Measurements from ENCODE around the gene SLC35G1. TPM values are rescaled to one million over a fixed set of nuclear protein-coding genes. Genes with fewer than 3 reads are reported as not detected.

Gene SLC35G1
- total RNA-seq, 4 donors from 2014 or later: 2.5 to 7.5 (median 4.3) TPM

GRCh38 chr10:93904901-93905300 lies 11.1 kb downstream of the SLC35G1 start:
- no peak overlapping the region for H3K27ac ChIP-seq
- H3K27me3 ChIP-seq: no peaks in the 10 kb centered on the region
- TF ChIP-seq POLR2A (IDR thresholded peaks at IDR 0.05) (no peak), CTCF (IDR thresholded peaks at IDR 0.05) (no peak)
- no peak for DNase-seq (ENCODE audit: low spot score in 2 of 2)
- H3K9me3 ChIP-seq: no peaks in the 10 kb centered on the region
- H3K4me1 ChIP-seq: no peaks in the 10 kb centered on the region
- H3K36me3 ChIP-seq: peaks cover 0 to 28% (median 0%) of the 10 kb centered on the region in 3 donors
- H3K4me3 ChIP-seq: no peak overlapping the region
- WGBS, 2 donors: 92 to 95% methylated on average over 5 of the region's 5 CpGs

GRCh38 chr10:93907059-93907458 lies 13.3 kb downstream of the SLC35G1 start:
- Histone ChIP-seq H3K36me3 (peaks cover 0 to 28% (median 0%) of the 10 kb centered on the region in 3 donors), H3K27ac (no peak overlapping the region), H3K4me1 (no peaks in the 10 kb centered on the region), H3K9me3 (no peaks in the 10 kb centered on the region), H3K27me3 (no peaks in the 10 kb centered on the region), H3K4me3 (no peak overlapping the region)
- WGBS, 2 donors: 88 to 94% methylated on average over 5 of the region's 5 CpGs
- no peak for DNase-seq (ENCODE audit: low spot score in 2 of 2)
- TF ChIP-seq CTCF (IDR thresholded peaks at IDR 0.05): no peak
- no peak for TF ChIP-seq POLR2A (IDR thresholded peaks at IDR 0.05)
- TF ChIP-seq EP300 (IDR thresholded peaks at IDR 0.05): no peak

- Histone ChIP-seq H3K9me3 (no peaks in the 10 kb centered on the region), H3K27ac (no peak overlapping the region), H3K36me3 (peaks cover 0 to 20% (median 0%) of the 10 kb centered on the region in 3 donors), H3K4me3 (no peak overlapping the region), H3K27me3 (no peaks in the 10 kb centered on the region), H3K4me1 (peaks cover 0 to 5% (median 0%) of the 10 kb centered on the region in 4 donors)
- 64 to 76% methylated on average over 6 of the region's 6 CpGs for WGBS, 2 donors
- DNase-seq (ENCODE audit: low spot score in 2 of 2): no peak
- TF ChIP-seq CTCF (IDR thresholded peaks at IDR 0.05) (no peak), EP300 (IDR thresholded peaks at IDR 0.05) (no peak), POLR2A (IDR thresholded peaks at IDR 0.05) (no peak)
Observed at GRCh38 chr10:93911866-93912265, 18.1 kb downstream of the SLC35G1 start.

GRCh38 chr10:93912444-93912843 lies 18.7 kb downstream of the SLC35G1 start:
- Histone ChIP-seq H3K27me3 (no peaks in the 10 kb centered on the region), H3K36me3 (peaks cover 0 to 14% (median 0%) of the 10 kb centered on the region in 3 donors), H3K4me3 (no peak overlapping the region), H3K9me3 (no peaks in the 10 kb centered on the region), H3K27ac (no peak overlapping the region), H3K4me1 (peaks cover 0 to 10% (median 0%) of the 10 kb centered on the region in 4 donors)
- TF ChIP-seq POLR2A (IDR thresholded peaks at IDR 0.05): no peak
- no peak for TF ChIP-seq CTCF (IDR thresholded peaks at IDR 0.05)
- no peak for TF ChIP-seq EP300 (IDR thresholded peaks at IDR 0.05)
- no peak for DNase-seq (ENCODE audit: low spot score in 2 of 2)
- WGBS, 2 donors: 88 to 91% methylated on average over 2 of the region's 2 CpGs

- Histone ChIP-seq H3K27ac (no peak overlapping the region), H3K9me3 (no peaks in the 10 kb centered on the region), H3K27me3 (no peaks in the 10 kb centered on the region), H3K36me3 (peaks cover 0 to 3% (median 0%) of the 10 kb centered on the region in 3 donors), H3K4me3 (no peak overlapping the region), H3K4me1 (peaks cover 0 to 15% (median 0%) of the 10 kb centered on the region in 4 donors)
- TF ChIP-seq CTCF (IDR thresholded peaks at IDR 0.05): no peak
- no peak for TF ChIP-seq EP300 (IDR thresholded peaks at IDR 0.05)
- TF ChIP-seq POLR2A (IDR thresholded peaks at IDR 0.05): no peak
- WGBS, 2 donors: 53 to 63% methylated on average over 3 of the region's 3 CpGs
- DNase-seq (ENCODE audit: low spot score in 2 of 2): no peak
Observed at GRCh38 chr10:93913706-93914105, 19.9 kb downstream of the SLC35G1 start.
